Natural killer cell (primary cell): ENCODE results near the gene WWC1. TPM values are rescaled to one million over a fixed set of nuclear protein-coding genes. Genes with fewer than 3 reads are reported as not detected.

ENCODE experiments used
- ATAC-seq, 3 donors: fragments of 150-1000 bp in 2 of 3; fragments of 200-7000 bp in 1 of 3; cut with Tn5 transposase; 1 replicate in 1 of 3; 2 replicates in 2 of 3; pipeline ENCODE4 v1.10.0; 2021; ENCODE audit warnings: mild to moderate bottlenecking in 2 of 3, moderate library complexity in 2 of 3
- DNase-seq, 2 donors: peaks; one replicate each; pipeline versions ENCODE4 v3.0.0 to v3.0.0-alpha.2; 2013 to 2021; ENCODE audit warnings: mixed read lengths in 1 of 2
- H3K27ac ChIP-seq: one replicate; pipeline ENCODE4 v1.5.1; 2013; ENCODE audit warnings: mild to moderate bottlenecking, low read length
- H3K27me3 ChIP-seq: one replicate; pipeline ENCODE4 v1.6.1; 2013; ENCODE audit warnings: low read length; ENCODE audit not compliant: control insufficient read depth, insufficient read depth
- H3K36me3 ChIP-seq: one replicate; pipeline ENCODE4 v1.6.1; 2013; ENCODE audit warnings: low read length; ENCODE audit not compliant: control insufficient read depth, insufficient read depth
- H3K4me1 ChIP-seq: one replicate; pipeline ENCODE4 v1.6.1; 2013; ENCODE audit warnings: low read length; ENCODE audit not compliant: control insufficient read depth, insufficient read depth
- H3K4me3 ChIP-seq: one replicate; pipeline ENCODE4 v1.5.1; 2013; ENCODE audit warnings: low read length
- H3K9me3 ChIP-seq: one replicate; pipeline ENCODE4 v1.6.1; 2013; ENCODE audit warnings: low read length; ENCODE audit not compliant: control insufficient read depth, insufficient read depth
- H3K27ac Mint-ChIP-seq, 2 donors: one replicate each; pipeline ENCODE4 v1.8.0; 2022; ENCODE audit warnings: mild to moderate bottlenecking in 2 of 2, mixed read lengths in 2 of 2, moderate library complexity in 1 of 2
- H3K27me3 Mint-ChIP-seq, 2 donors: one replicate each; pipeline ENCODE4 v1.8.0; 2022; ENCODE audit warnings: low read depth in 2 of 2, mixed read lengths in 2 of 2
- H3K36me3 Mint-ChIP-seq: one replicate; pipeline ENCODE4 v1.8.0; 2022; ENCODE audit warnings: mixed read lengths
- H3K4me1 Mint-ChIP-seq, 2 donors: one replicate each; pipeline ENCODE4 v1.8.0; 2022; ENCODE audit warnings: mixed read lengths in 2 of 2
- H3K4me3 Mint-ChIP-seq: one replicate; pipeline ENCODE4 v1.8.0; 2022; ENCODE audit warnings: mild to moderate bottlenecking, moderate library complexity, mixed read lengths
- H3K9me3 Mint-ChIP-seq, 2 donors: one replicate each; pipeline ENCODE4 v1.8.0; 2022; ENCODE audit warnings: mixed read lengths in 2 of 2
- WGBS: methylation state at CpG from one replicate; pipeline ENCODE4 v1.1.7; 2013; ENCODE audit warnings: missing lambda C conversion rate; ENCODE audit not compliant: insufficient coverage; 5-methylcytosine and 5-hydroxymethylcytosine counted together
- intact Hi-C: fragments of 100-400 bp; cut with micrococcal nuclease; formaldehyde crosslinking; loops from one replicate; pipeline ENCODE4 v1.14.2; 2022
- total RNA-seq, 4 donors: library from RNA; stranded (reverse); fragments of 120-200 nt in 1 of 4; gene quantifications; one replicate each; pipeline versions ENCODE4 v1.2.3 to v1.2.4, GENCODE V29; 2013 to 2022
- TF ChIP-seq, protein P1 (sequence below): fragments of 200-600 bp; IDR thresholded peaks from one replicate; pipeline ENCODE4 v1.8.0; 2022; ENCODE audit warnings: antibody characterized with exemption

The WWC1 gene
- total RNA-seq, 3 donors from 2014 or later (not counting 1 experiment from before 2014, with no cell fraction given), result 0.42 to 0.66 (median 0.53) TPM

DNA sequence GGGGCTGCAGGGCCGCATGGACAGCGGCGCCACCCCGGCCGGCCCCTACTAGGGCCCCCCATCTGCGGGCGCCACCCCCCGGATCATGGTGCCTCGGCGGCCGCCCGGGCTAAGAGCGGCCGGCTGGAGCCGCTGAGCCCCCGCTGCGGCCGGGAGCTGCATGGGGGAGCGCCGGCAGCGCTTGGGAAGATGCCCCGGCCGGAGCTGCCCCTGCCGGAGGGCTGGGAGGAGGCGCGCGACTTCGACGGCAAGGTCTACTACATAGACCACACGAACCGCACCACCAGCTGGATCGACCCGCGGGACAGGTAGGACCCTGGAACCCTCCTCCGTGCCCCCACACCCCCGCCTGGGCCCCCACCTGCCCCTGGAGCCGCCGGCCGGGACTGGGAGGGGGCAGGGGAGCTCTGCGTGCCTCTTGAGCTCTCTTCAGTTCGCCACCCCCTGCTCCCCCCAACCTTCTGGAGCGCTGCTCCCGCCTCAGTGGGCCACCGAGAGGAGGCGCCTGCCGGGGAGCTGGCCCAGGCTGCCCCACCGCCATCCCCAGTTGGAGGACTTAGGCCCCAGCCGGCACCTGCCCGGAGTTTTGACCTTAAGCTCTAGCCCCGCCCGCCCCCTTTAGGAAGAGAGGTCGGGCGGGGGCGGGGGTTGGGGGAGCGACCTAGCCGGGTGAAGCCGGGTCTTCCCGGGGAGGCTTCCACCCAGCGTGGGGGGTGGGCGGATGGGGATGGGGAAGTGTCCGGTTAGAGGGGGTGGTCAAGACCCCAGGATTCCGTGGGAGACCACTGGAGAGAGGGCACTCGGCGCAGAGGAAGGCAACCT, 730 bp downstream of the WWC1 start:
- intact Hi-C loops, result no loop called here
- Mint-ChIP-seq H3K4me1 (peaks cover 5 to 10% of the 10 kb centered on the region in 2 donors), H3K4me3 (no peak overlapping the region), H3K9me3 (no peaks in the 10 kb centered on the region), H3K36me3 (no peaks in the 10 kb centered on the region), H3K27me3 (peaks cover 41 to 43% of the 10 kb centered on the region in 2 donors), H3K27ac (no peak overlapping the region)
- Histone ChIP-seq H3K27ac (no peak overlapping the region), H3K36me3 (no peaks in the 10 kb centered on the region), H3K4me1 (peaks cover 12% of the 10 kb centered on the region), H3K4me3 (no peak overlapping the region), H3K9me3 (no peaks in the 10 kb centered on the region), H3K27me3 (peaks cover 8% of the 10 kb centered on the region)
- ATAC-seq (peak in 1 of 3 donors; percentile 3), DNase-seq (peak in 1 of 2 donors; percentile 6)
- TF ChIP-seq, protein P1, sequence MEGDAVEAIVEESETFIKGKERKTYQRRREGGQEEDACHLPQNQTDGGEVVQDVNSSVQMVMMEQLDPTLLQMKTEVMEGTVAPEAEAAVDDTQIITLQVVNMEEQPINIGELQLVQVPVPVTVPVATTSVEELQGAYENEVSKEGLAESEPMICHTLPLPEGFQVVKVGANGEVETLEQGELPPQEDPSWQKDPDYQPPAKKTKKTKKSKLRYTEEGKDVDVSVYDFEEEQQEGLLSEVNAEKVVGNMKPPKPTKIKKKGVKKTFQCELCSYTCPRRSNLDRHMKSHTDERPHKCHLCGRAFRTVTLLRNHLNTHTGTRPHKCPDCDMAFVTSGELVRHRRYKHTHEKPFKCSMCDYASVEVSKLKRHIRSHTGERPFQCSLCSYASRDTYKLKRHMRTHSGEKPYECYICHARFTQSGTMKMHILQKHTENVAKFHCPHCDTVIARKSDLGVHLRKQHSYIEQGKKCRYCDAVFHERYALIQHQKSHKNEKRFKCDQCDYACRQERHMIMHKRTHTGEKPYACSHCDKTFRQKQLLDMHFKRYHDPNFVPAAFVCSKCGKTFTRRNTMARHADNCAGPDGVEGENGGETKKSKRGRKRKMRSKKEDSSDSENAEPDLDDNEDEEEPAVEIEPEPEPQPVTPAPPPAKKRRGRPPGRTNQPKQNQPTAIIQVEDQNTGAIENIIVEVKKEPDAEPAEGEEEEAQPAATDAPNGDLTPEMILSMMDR, result no peak
- 4% methylated on average over 63 of the region's 64 CpGs for WGBS

DNA sequence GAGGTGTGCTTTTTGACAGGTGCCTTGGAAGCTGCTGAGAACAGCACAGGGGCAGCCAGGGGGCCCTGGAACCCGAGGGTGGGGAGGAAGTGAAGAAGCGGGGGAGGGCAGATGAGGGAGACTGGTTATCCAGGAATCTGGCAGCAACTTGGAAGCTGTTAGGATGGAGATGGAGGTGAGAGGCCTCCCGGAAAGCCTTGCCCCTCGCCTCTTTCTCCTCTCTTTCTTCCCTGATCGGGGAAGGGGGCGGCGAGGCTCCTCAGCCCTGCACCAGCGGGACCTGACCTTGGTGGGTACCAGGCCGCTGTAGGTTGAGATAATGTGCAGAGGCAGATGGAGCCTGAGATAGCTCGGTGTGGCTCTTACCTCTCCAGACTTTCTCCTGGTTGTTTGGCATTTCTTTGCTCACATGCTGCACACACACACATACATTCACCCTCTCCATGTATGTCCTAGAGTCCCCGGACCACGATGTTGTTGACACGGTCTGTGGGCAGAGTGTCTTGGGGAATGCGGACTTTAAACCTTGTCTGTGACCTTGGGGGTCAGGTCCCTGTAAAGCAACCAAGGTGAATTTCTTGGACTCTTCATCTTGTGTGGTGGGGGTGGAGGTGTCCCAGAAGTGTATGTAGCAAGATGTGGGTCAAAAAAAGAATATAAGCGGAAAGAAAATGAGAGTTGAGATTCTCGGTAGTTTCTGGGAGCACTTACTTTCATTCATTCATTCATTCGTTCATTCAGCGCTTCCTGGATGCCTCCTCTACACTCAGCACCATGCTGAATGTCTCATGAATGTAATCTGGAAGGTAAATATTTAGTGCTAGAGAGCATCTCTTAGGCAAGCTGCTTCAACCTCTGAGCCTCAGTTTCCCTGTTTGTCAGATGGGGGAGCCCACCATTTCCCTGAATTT, 1.6 kb downstream of the WWC1 start:
- intact Hi-C loops, result no loop called here
- H3K27me3 ChIP-seq, result peaks cover 8% of the 10 kb centered on the region
- H3K27me3 Mint-ChIP-seq, result peaks cover 35 to 38% of the 10 kb centered on the region in 2 donors
- peaks cover 5 to 10% of the 10 kb centered on the region in 2 donors for H3K4me1 Mint-ChIP-seq
- no peak for DNase-seq
- H3K9me3 Mint-ChIP-seq, result no peaks in the 10 kb centered on the region
- H3K27ac Mint-ChIP-seq, result no peak overlapping the region
- H3K4me1 ChIP-seq, result peaks cover 12% of the 10 kb centered on the region
- ATAC-seq, result no peak
- H3K4me3 Mint-ChIP-seq, result peak overlapping the region; percentile 45
- WGBS, result 80% methylated on average over 16 of the region's 18 CpGs
- H3K36me3 Mint-ChIP-seq, result no peaks in the 10 kb centered on the region
- H3K27ac ChIP-seq, result no peak overlapping the region
- H3K36me3 ChIP-seq, result no peaks in the 10 kb centered on the region
- no peak overlapping the region for H3K4me3 ChIP-seq
- TF ChIP-seq, protein P1, result no peak
- H3K9me3 ChIP-seq, result no peaks in the 10 kb centered on the region

DNA sequence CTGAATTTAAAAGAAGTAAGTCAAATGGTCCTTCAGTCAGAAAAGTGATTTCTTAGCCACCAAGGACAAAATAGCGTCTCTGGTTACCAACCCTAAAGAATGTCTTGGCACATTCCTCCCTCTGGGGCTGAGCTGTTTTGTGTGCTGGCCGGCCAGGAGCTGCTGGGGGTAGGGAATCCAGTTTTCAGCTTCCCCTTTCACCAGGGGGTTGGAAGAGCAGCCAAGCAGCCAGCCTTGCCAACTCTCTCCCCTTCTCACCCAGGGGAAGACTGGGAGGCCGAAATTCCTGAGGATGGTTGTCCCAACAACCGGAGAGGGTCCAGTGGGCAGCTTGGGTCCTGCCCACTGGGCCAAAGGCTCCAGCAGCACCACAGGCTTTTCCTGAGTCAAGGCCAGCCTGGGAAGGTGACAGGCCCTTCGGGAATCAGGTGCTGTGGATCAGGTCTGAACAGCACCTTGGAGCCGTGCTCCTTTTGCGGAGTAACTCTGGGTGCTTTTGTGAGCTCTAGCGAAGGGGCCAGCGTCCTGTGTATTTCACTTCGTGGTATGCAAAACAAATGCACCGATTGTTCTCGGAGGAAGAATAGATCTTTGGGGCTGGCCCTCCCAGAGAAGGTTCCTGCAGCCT, 4.2 kb downstream of the WWC1 start:
- TF ChIP-seq, protein P1, result no peak
- Histone ChIP-seq H3K4me3 (no peak overlapping the region), H3K4me1 (peaks cover 12% of the 10 kb centered on the region), H3K9me3 (no peaks in the 10 kb centered on the region), H3K36me3 (no peaks in the 10 kb centered on the region), H3K27ac (no peak overlapping the region), H3K27me3 (peaks cover 8% of the 10 kb centered on the region)
- intact Hi-C loops, result no loop called here
- no peaks in the 10 kb centered on the region for H3K9me3 Mint-ChIP-seq
- no peak overlapping the region for H3K4me3 Mint-ChIP-seq
- no peaks in the 10 kb centered on the region for H3K36me3 Mint-ChIP-seq
- peaks cover 23 to 29% of the 10 kb centered on the region in 2 donors for H3K27me3 Mint-ChIP-seq
- DNase-seq, result no peak
- no peak overlapping the region for H3K27ac Mint-ChIP-seq
- WGBS, result 96% methylated on average over 12 of the region's 12 CpGs
- peaks cover 4 to 5% of the 10 kb centered on the region in 2 donors for H3K4me1 Mint-ChIP-seq
- ATAC-seq, result no peak
